Measurements from ENCODE around the gene CD2BP2.
"Not testable (repeated sequence)": the region's sequence is repeated elsewhere in the genome, so short reads cannot be mapped to it uniquely, and the experiment has no call there.

DNA sequence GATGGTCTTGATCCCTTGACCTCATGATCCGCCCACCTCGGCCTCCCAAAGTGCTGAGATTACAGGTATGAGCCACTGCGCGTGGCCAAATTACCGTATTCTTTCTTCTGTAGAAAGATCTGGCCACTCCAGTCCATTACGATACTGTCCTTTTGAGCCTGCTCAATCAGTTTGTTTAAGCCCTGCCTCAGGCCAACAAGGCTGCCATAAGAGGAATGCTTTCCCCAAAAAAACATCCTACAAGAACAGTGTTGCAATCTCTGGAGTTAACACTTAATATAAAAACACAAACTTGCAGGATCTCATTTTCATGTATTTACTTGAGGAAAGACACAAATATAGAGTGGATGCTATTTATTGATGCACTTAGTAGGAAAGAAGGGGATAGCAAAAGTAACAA is 30.9 kb downstream of the CD2BP2 start:
- TF ChIP-seq CTCF (IDR thresholded peaks at IDR 0.05; ENCODE audit: insufficient read depth, low read length, poor library complexity, severe bottlenecking); EZH2phosphoT487 (conservative IDR thresholded peaks at IDR 0.05; ENCODE audit: low read length): not testable (repeated sequence)

Measured in SU-DHL-6 (cell line).